NCI-H345 treated with DMSO at 0.1 percent for 48 hours (cell line): ENCODE data around the gene RAPGEF4.

ENCODE experiments used
- DNase-seq: peaks from one replicate; lab custom pipeline; 2025; ENCODE audit not compliant: unreplicated experiment; lab: John Stamatoyannopoulos, UW

Gene RAPGEF4

GRCh38 chr2:172821370-172822338 is 86.0 kb downstream of the RAPGEF4 start:
- no peak for DNase-seq

GRCh38 chr2:172822585-172822984 is 86.9 kb downstream of the RAPGEF4 start:
- no peak for DNase-seq

- DNase-seq, result no peak
These were observed 87.7 kb downstream of the RAPGEF4 start for GRCh38 chr2:172823261-172823850.

- DNase-seq, result no peak
These were observed 90.9 kb downstream of the RAPGEF4 start for GRCh38 chr2:172826522-172826921.

- DNase-seq, result no peak
These were observed 93.6 kb downstream of the RAPGEF4 start for GRCh38 chr2:172829229-172829628.

GRCh38 chr2:172830482-172830881 is 94.8 kb downstream of the RAPGEF4 start:
- DNase-seq, result no peak

GRCh38 chr2:172833898-172834297 is 98.3 kb downstream of the RAPGEF4 start:
- no peak for DNase-seq

GRCh38 chr2:172834881-172835280 is 99.2 kb downstream of the RAPGEF4 start:
- peak; percentile 76 for DNase-seq

GRCh38 chr2:172836347-172836821 is 100.7 kb downstream of the RAPGEF4 start:
- no peak for DNase-seq

- no peak for DNase-seq
These were observed 101.2 kb downstream of the RAPGEF4 start for GRCh38 chr2:172836827-172837226.

- no peak for DNase-seq
These were observed 103.8 kb downstream of the RAPGEF4 start for GRCh38 chr2:172839446-172839845.

GRCh38 chr2:172842511-172843265 is 107.0 kb downstream of the RAPGEF4 start:
- DNase-seq, result no peak

- no peak for DNase-seq
These were observed 107.6 kb downstream of the RAPGEF4 start for GRCh38 chr2:172843266-172843582.

- DNase-seq, result no peak
These were observed 108.5 kb downstream of the RAPGEF4 start for GRCh38 chr2:172843902-172844715.

- no peak for DNase-seq
These were observed 109.5 kb downstream of the RAPGEF4 start for GRCh38 chr2:172845028-172845630.

- no peak for DNase-seq
These were observed 110.9 kb downstream of the RAPGEF4 start for GRCh38 chr2:172846551-172846950.

- no peak for DNase-seq
These were observed 111.5 kb downstream of the RAPGEF4 start for GRCh38 chr2:172847188-172847587.

GRCh38 chr2:172848519-172848918 is 112.9 kb downstream of the RAPGEF4 start:
- DNase-seq, result no peak

GRCh38 chr2:172849519-172850217 is 114.0 kb downstream of the RAPGEF4 start:
- DNase-seq, result no peak

- no peak for DNase-seq
These were observed 119.9 kb downstream of the RAPGEF4 start for GRCh38 chr2:172855588-172855987.
